A549 (cell line): ENCODE results near the gene CENPB. TPM values are rescaled to one million over a fixed set of nuclear protein-coding genes. Genes with fewer than 3 reads are reported as not detected.

Experiments
- CBX2 ChIP-seq: fragments of 200-600 bp; sonication (generic); IDR thresholded peaks from 2 replicates; pipeline ENCODE4 v1.6.1; 2016; ENCODE audit warnings: low read depth, mild to moderate bottlenecking, borderline replicate concordance
- CHD2 ChIP-seq: fragments of 150-350 bp; IDR thresholded peaks from 2 replicates; pipeline ENCODE4 v1.6.1; 2014; ENCODE audit warnings: low read length; ENCODE audit not compliant: partially characterized antibody
- CHD4 ChIP-seq: fragments of 200-600 bp; sonication (generic); IDR thresholded peaks from 2 replicates; pipeline ENCODE4 v1.6.1; 2016; ENCODE audit warnings: antibody characterized with exemption, mild to moderate bottlenecking, borderline replicate concordance
- HEYL ChIP-seq: fragments of 250-450 bp; sonication (Bioruptor Pico); IDR thresholded peaks from 2 replicates; pipeline ENCODE4 v1.8.0; 2021; ENCODE audit warnings: mild to moderate bottlenecking, moderate library complexity
- HOXB5 ChIP-seq: fragments of 250-450 bp; sonication (Bioruptor Pico); IDR thresholded peaks from 2 replicates; pipeline ENCODE4 v1.5.0; 2020; ENCODE audit warnings: mild to moderate bottlenecking, moderate library complexity
- JUN ChIP-seq, 2 experiments: fragments of >200 bp; sonication (Bioruptor Twin); formaldehyde crosslinking; IDR thresholded peaks; 2 replicates in 1 of 2; 3 replicates in 1 of 2; pipeline ENCODE4 v1.6.1; 2016 to 2017
- MAFK ChIP-seq: fragments of 450-650 bp; IDR thresholded peaks from 2 replicates; pipeline ENCODE4 v1.6.1; 2014; ENCODE audit not compliant: partially characterized antibody
- NPAS2 ChIP-seq: fragments of 250-450 bp; sonication (Bioruptor Pico); IDR thresholded peaks from 2 replicates; pipeline ENCODE4 v1.8.0; 2022; ENCODE audit warnings: mild to moderate bottlenecking, moderate library complexity, borderline replicate concordance
- NR3C1 ChIP-seq: fragments of >200 bp; sonication (Bioruptor Twin); formaldehyde crosslinking; IDR thresholded peaks from 3 replicates; pipeline ENCODE4 v1.6.1; 2017
- PHF8 ChIP-seq: fragments of 200-600 bp; sonication (generic); IDR thresholded peaks from 2 replicates; pipeline ENCODE4 v1.6.1; 2016; ENCODE audit warnings: low read depth, mild to moderate bottlenecking, antibody characterized with exemption, moderate library complexity, borderline replicate concordance
- POLR2A ChIP-seq: IDR thresholded peaks from 2 replicates; pipeline ENCODE4 v1.6.1; 2012; ENCODE audit warnings: mild to moderate bottlenecking, low read length
- RFX5 ChIP-seq: fragments of 450-650 bp; IDR thresholded peaks from 2 replicates; pipeline ENCODE4 v1.7.1; 2014; ENCODE audit warnings: antibody characterized with exemption, mild to moderate bottlenecking, moderate library complexity
- SMC3 ChIP-seq: fragments of >200 bp; sonication (Bioruptor Twin); formaldehyde crosslinking; IDR thresholded peaks from 3 replicates; pipeline ENCODE4 v1.6.1; 2018; ENCODE audit warnings: inconsistent platforms
- TP53 ChIP-seq: fragments of 250-450 bp; sonication (Bioruptor Pico); IDR thresholded peaks from 2 replicates; pipeline ENCODE4 v1.5.0; 2021; ENCODE audit warnings: mild to moderate bottlenecking, moderate library complexity
- ZC3H11A ChIP-seq: fragments of 450-650 bp; IDR thresholded peaks from 2 replicates; pipeline ENCODE4 v1.6.1; 2014; ENCODE audit warnings: antibody characterized with exemption, mild to moderate bottlenecking
- ZFP36 ChIP-seq: fragments of 450-650 bp; IDR thresholded peaks from 2 replicates; pipeline ENCODE4 v1.6.1; 2014; ENCODE audit warnings: borderline replicate concordance; ENCODE audit not compliant: partially characterized antibody
- ZNF302 ChIP-seq: fragments of 250-450 bp; sonication (Bioruptor Pico); IDR thresholded peaks from 2 replicates; pipeline ENCODE4 v1.9.0; 2021; ENCODE audit warnings: inconsistent platforms, mild to moderate bottlenecking, moderate library complexity
- ZSCAN20 ChIP-seq: fragments of 250-450 bp; sonication (Bioruptor Pico); IDR thresholded peaks from 2 replicates; pipeline ENCODE4 v1.8.0; 2022; ENCODE audit warnings: mild to moderate bottlenecking, moderate library complexity
- polyA plus RNA-seq, 4 experiments: library from polyadenylated mRNA; depleted of rRNA in 3 of 4; stranded (reverse); fragments of >200 nt; fragmentation: RNase III in 1 of 4; extraction: RNeasy Plus Mini Kit Qiagen cat#74134 plus additional on column Dnase treatment in 1 of 4; gene quantifications; 2 replicates in 3 of 4; 3 replicates in 1 of 4; pipeline ENCODE4 v1.2.3, GENCODE V29; 2011 to 2017
- TF ChIP-seq, protein P1 (sequence below): fragments of 250-450 bp; sonication (Bioruptor Pico); IDR thresholded peaks from 2 replicates; pipeline ENCODE4 v1.5.0; 2020; ENCODE audit warnings: low read depth, mild to moderate bottlenecking, moderate library complexity
- TF ChIP-seq, protein P2 (sequence below): fragments of 200-600 bp; sonication (generic); IDR thresholded peaks from 2 replicates; pipeline ENCODE4 v1.6.1; 2016; ENCODE audit warnings: antibody characterized with exemption, mild to moderate bottlenecking, moderate library complexity
- TF ChIP-seq, protein P3 (sequence below): fragments of >200 bp; sonication (Bioruptor Twin); formaldehyde crosslinking; IDR thresholded peaks from 3 replicates; pipeline ENCODE4 v1.5.1; 2016
- TF ChIP-seq, protein P4 (sequence below): IDR thresholded peaks from 2 replicates; pipeline ENCODE4 v1.6.1; 2012; ENCODE audit warnings: low read depth, borderline replicate concordance
- TF ChIP-seq, protein P5 (sequence below): fragments of >200 bp; sonication (Bioruptor Twin); formaldehyde crosslinking; IDR thresholded peaks from 3 replicates; pipeline ENCODE4 v1.6.1; 2016
- TF ChIP-seq, protein P6 (sequence below): fragments of 250-450 bp; sonication (Bioruptor Pico); IDR thresholded peaks from 2 replicates; pipeline ENCODE4 v1.5.0; 2021; ENCODE audit warnings: mild to moderate bottlenecking, moderate library complexity, borderline replicate concordance
- TF ChIP-seq, protein P7 (sequence below): fragments of >200 bp; sonication (Bioruptor Twin); formaldehyde crosslinking; IDR thresholded peaks from 2 replicates; pipeline ENCODE4 v1.6.1; 2016

CENPB gene
- polyA plus RNA-seq, 2 of the 4 experiments (the other 2 are of a cell fraction) = 42.6 to 106 TPM

DNA sequence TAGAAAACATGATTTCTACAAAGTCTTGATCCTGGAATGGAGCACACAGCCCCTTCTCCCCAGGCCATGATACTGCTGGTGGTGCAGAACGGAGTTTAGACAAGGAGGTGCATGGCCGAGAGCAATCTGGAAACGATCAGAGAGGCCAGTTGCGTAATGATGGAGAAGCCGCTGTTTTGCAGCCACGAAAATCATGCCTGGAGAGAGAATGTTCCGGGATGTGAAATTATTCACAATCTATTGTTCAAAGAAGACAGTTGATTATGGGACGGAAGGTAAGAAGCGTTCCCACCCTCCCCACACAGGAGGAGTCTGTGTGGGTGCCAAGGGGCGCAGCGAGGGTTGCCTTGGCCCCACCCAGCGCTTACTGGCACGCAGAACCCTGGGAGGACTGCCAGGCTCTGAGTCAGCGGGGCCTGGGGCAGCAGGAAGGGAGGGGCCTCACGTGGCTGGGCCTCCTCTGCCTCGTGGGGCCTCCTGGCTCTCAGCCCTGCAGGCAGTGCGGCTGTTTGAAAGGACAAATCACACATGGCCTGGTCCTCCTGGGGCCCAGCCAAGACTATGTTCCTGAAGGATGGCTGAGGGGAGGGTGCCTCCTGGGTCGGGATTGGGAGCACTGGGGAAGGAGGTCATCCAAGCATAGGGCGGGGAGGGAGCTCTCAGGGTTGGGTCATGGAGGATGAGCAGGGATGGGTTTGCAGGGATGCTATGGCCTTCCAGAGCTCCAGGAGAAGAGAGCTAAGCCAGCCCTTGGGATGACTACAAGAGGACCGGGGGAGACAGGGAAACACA, 25.1 kb upstream of the CENPB start (continued):
- TF ChIP-seq NR3C1 (no peak), CBX2 (no peak), CHD4 (no peak), ZNF302 (CRISPR knock-in tag) (peak; percentile 11; the same call in 1 of the 2 replicates), ZC3H11A (no peak), JUN (IDR thresholded peaks at IDR 0.05) (peak; percentile 99 to 100), SMC3 (peak; percentile 65), MAFK (peak; percentile 58), TP53 (peak; percentile 84), PHF8 (no peak), HEYL (CRISPR knock-in tag) (no peak; the same call in none of the 2 replicates), NPAS2 (CRISPR knock-in tag) (peak; percentile 100), HOXB5 (CRISPR knock-in tag) (peak; percentile 71), RFX5 (no peak), ZFP36 (no peak), ZSCAN20 (CRISPR knock-in tag) (peak; percentile 9; the same call in 1 of the 2 replicates), POLR2A (peak; percentile 19), CHD2 (peak; percentile 21)
- TF ChIP-seq, protein P1, sequence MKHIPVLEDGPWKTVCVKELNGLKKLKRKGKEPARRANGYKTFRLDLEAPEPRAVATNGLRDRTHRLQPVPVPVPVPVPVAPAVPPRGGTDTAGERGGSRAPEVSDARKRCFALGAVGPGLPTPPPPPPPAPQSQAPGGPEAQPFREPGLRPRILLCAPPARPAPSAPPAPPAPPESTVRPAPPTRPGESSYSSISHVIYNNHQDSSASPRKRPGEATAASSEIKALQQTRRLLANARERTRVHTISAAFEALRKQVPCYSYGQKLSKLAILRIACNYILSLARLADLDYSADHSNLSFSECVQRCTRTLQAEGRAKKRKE (CRISPR knock-in tag) = peak; percentile 69
- TF ChIP-seq, protein P2, sequence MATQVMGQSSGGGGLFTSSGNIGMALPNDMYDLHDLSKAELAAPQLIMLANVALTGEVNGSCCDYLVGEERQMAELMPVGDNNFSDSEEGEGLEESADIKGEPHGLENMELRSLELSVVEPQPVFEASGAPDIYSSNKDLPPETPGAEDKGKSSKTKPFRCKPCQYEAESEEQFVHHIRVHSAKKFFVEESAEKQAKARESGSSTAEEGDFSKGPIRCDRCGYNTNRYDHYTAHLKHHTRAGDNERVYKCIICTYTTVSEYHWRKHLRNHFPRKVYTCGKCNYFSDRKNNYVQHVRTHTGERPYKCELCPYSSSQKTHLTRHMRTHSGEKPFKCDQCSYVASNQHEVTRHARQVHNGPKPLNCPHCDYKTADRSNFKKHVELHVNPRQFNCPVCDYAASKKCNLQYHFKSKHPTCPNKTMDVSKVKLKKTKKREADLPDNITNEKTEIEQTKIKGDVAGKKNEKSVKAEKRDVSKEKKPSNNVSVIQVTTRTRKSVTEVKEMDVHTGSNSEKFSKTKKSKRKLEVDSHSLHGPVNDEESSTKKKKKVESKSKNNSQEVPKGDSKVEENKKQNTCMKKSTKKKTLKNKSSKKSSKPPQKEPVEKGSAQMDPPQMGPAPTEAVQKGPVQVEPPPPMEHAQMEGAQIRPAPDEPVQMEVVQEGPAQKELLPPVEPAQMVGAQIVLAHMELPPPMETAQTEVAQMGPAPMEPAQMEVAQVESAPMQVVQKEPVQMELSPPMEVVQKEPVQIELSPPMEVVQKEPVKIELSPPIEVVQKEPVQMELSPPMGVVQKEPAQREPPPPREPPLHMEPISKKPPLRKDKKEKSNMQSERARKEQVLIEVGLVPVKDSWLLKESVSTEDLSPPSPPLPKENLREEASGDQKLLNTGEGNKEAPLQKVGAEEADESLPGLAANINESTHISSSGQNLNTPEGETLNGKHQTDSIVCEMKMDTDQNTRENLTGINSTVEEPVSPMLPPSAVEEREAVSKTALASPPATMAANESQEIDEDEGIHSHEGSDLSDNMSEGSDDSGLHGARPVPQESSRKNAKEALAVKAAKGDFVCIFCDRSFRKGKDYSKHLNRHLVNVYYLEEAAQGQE = no peak; the same call in 1 of the 2 replicates
- TF ChIP-seq, protein P3, sequence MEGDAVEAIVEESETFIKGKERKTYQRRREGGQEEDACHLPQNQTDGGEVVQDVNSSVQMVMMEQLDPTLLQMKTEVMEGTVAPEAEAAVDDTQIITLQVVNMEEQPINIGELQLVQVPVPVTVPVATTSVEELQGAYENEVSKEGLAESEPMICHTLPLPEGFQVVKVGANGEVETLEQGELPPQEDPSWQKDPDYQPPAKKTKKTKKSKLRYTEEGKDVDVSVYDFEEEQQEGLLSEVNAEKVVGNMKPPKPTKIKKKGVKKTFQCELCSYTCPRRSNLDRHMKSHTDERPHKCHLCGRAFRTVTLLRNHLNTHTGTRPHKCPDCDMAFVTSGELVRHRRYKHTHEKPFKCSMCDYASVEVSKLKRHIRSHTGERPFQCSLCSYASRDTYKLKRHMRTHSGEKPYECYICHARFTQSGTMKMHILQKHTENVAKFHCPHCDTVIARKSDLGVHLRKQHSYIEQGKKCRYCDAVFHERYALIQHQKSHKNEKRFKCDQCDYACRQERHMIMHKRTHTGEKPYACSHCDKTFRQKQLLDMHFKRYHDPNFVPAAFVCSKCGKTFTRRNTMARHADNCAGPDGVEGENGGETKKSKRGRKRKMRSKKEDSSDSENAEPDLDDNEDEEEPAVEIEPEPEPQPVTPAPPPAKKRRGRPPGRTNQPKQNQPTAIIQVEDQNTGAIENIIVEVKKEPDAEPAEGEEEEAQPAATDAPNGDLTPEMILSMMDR = no peak
- TF ChIP-seq, protein P4, sequence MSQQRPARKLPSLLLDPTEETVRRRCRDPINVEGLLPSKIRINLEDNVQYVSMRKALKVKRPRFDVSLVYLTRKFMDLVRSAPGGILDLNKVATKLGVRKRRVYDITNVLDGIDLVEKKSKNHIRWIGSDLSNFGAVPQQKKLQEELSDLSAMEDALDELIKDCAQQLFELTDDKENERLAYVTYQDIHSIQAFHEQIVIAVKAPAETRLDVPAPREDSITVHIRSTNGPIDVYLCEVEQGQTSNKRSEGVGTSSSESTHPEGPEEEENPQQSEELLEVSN = peak; percentile 96
- TF ChIP-seq, protein P5, sequence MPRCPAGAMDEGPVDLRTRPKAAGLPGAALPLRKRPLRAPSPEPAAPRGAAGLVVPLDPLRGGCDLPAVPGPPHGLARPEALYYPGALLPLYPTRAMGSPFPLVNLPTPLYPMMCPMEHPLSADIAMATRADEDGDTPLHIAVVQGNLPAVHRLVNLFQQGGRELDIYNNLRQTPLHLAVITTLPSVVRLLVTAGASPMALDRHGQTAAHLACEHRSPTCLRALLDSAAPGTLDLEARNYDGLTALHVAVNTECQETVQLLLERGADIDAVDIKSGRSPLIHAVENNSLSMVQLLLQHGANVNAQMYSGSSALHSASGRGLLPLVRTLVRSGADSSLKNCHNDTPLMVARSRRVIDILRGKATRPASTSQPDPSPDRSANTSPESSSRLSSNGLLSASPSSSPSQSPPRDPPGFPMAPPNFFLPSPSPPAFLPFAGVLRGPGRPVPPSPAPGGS = peak; percentile 95; the same call in 2 of the 3 replicates
- TF ChIP-seq, protein P6, sequence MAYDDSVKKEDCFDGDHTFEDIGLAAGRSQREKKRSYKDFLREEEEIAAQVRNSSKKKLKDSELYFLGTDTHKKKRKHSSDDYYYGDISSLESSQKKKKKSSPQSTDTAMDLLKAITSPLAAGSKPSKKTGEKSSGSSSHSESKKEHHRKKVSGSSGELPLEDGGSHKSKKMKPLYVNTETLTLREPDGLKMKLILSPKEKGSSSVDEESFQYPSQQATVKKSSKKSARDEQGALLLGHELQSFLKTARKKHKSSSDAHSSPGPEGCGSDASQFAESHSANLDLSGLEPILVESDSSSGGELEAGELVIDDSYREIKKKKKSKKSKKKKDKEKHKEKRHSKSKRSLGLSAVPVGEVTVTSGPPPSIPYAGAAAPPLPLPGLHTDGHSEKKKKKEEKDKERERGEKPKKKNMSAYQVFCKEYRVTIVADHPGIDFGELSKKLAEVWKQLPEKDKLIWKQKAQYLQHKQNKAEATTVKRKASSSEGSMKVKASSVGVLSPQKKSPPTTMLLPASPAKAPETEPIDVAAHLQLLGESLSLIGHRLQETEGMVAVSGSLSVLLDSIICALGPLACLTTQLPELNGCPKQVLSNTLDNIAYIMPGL (CRISPR knock-in tag) = no peak; the same call in 1 of the 2 replicates
- TF ChIP-seq, protein P7, sequence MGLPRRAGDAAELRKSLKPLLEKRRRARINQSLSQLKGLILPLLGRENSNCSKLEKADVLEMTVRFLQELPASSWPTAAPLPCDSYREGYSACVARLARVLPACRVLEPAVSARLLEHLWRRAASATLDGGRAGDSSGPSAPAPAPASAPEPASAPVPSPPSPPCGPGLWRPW = 0 out of 2 replicates have a peak, but pooled peaks have one; percentile 37
